ENCODE measurements around the gene LKAAEAR1. TPM values are rescaled to one million over a fixed set of nuclear protein-coding genes. Genes with fewer than 3 reads are reported as not detected.
A peak's percentile ranks its signal among the peaks of the same experiment; 100 is the strongest.

Gene LKAAEAR1
- total and polyA plus RNA-seq, 2 of the 13 experiments (the other 11 are each of a cell fraction or from before 2014, with no cell fraction given), result not detected

DNA sequence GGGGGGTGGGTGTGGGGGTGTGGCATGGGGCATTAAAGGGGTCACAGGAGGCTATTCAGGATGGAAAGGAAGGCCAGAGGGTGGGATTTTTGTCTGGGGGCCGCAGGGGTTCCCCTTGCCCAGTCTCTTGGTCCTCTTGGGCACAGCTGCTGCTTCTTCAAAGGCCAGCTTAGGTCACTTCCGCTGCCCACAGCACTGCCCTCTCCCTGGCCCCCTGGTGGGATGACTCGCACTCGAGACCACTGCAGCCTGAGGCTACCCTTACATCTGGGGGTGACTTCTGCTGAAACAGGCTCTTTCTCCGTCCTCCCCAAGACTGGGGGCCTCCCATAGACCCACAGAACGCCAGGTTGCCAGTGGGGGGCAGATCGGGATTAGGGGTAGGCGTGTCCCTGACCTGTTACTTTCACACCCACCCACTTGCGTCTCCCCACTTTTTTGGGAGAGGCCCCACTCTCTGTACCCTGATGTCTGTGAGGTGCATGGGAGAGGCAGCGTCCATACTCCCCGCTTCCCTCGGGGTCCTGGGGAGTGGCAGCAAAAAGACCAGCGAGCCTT, 1.3 kb downstream of the LKAAEAR1 start (continued):
- TF ChIP-seq, protein P1, sequence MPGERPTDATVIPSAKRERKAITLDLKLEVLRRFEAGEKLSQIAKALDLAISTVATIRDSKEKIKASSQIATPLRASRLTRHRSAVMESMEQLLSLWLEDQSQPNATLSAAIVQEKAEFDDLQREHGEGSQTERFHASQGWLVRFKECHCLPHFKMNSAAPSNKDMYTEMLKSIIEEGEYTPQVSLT (CRISPR knock-in tag; IDR thresholded peaks at IDR 0.05; ENCODE audit: borderline replicate concordance, low read depth), result no peak
- TF ChIP-seq HES4 (CRISPR knock-in tag; IDR thresholded peaks at IDR 0.05; ENCODE audit: borderline replicate concordance), result 0 out of 2 replicates have a peak, but pooled peaks have one; percentile 42
- no peak for TF ChIP-seq ZNF883 (CRISPR knock-in tag; IDR thresholded peaks at IDR 0.05; ENCODE audit: not compliant biosample characterization)
- no peak for TF ChIP-seq CHD2 (IDR thresholded peaks at IDR 0.05; ENCODE audit: low read depth, low read length)
- TF ChIP-seq TMF1 (CRISPR knock-in tag; IDR thresholded peaks at IDR 0.05; ENCODE audit: low read depth), result 0 out of 2 replicates have a peak, but pooled peaks have one; percentile 14
- TF ChIP-seq SRSF1 (optimal IDR thresholded peaks at IDR 0.05; ENCODE audit: low read depth, low read length), result peak; percentile 23
- TF ChIP-seq SOX13 (IDR thresholded peaks at IDR 0.05), result no peak
- TF ChIP-seq SOX13 (CRISPR knock-in tag; conservative IDR thresholded peaks at IDR 0.05 in 1 of 2, IDR thresholded peaks at IDR 0.05 in 1 of 2), result no peak
- TF ChIP-seq, protein P2, sequence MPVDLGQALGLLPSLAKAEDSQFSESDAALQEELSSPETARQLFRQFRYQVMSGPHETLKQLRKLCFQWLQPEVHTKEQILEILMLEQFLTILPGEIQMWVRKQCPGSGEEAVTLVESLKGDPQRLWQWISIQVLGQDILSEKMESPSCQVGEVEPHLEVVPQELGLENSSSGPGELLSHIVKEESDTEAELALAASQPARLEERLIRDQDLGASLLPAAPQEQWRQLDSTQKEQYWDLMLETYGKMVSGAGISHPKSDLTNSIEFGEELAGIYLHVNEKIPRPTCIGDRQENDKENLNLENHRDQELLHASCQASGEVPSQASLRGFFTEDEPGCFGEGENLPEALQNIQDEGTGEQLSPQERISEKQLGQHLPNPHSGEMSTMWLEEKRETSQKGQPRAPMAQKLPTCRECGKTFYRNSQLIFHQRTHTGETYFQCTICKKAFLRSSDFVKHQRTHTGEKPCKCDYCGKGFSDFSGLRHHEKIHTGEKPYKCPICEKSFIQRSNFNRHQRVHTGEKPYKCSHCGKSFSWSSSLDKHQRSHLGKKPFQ (CRISPR knock-in tag; IDR thresholded peaks at IDR 0.05; ENCODE audit: insufficient replicate concordance), result no peak
- TF ChIP-seq, protein P3, sequence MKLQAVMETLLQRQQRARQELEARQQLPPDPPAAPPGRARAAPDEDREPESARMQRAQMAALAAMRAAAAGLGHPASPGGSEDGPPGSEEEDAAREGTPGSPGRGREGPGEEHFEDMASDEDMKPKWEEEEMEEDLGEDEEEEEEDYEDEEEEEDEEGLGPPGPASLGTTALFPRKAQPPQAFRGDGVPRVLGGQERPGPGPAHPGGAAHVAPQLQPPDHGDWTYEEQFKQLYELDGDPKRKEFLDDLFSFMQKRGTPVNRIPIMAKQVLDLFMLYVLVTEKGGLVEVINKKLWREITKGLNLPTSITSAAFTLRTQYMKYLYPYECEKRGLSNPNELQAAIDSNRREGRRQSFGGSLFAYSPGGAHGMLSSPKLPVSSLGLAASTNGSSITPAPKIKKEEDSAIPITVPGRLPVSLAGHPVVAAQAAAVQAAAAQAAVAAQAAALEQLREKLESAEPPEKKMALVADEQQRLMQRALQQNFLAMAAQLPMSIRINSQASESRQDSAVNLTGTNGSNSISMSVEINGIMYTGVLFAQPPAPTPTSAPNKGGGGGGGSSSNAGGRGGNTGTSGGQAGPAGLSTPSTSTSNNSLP (IDR thresholded peaks at IDR 0.05; ENCODE audit: low read depth, low read length), result no peak
- TF ChIP-seq KLF6 (CRISPR knock-in tag; IDR thresholded peaks at IDR 0.05), result no peak
- TF ChIP-seq SP4 (CRISPR knock-in tag; IDR thresholded peaks at IDR 0.05), result no peak
- TF ChIP-seq, protein P4, sequence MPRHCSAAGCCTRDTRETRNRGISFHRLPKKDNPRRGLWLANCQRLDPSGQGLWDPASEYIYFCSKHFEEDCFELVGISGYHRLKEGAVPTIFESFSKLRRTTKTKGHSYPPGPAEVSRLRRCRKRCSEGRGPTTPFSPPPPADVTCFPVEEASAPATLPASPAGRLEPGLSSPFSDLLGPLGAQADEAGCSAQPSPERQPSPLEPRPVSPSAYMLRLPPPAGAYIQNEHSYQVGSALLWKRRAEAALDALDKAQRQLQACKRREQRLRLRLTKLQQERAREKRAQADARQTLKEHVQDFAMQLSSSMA (CRISPR knock-in tag; IDR thresholded peaks at IDR 0.05), result no peak
- TF ChIP-seq, protein P5, sequence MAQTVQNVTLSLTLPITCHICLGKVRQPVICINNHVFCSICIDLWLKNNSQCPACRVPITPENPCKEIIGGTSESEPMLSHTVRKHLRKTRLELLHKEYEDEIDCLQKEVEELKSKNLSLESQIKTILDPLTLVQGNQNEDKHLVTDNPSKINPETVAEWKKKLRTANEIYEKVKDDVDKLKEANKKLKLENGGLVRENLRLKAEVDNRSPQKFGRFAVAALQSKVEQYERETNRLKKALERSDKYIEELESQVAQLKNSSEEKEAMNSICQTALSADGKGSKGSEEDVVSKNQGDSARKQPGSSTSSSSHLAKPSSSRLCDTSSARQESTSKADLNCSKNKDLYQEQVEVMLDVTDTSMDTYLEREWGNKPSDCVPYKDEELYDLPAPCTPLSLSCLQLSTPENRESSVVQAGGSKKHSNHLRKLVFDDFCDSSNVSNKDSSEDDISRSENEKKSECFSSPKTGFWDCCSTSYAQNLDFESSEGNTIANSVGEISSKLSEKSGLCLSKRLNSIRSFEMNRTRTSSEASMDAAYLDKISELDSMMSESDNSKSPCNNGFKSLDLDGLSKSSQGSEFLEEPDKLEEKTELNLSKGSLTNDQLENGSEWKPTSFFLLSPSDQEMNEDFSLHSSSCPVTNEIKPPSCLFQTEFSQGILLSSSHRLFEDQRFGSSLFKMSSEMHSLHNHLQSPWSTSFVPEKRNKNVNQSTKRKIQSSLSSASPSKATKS (CRISPR knock-in tag; IDR thresholded peaks at IDR 0.05), result no peak
- TF ChIP-seq, protein P6, sequence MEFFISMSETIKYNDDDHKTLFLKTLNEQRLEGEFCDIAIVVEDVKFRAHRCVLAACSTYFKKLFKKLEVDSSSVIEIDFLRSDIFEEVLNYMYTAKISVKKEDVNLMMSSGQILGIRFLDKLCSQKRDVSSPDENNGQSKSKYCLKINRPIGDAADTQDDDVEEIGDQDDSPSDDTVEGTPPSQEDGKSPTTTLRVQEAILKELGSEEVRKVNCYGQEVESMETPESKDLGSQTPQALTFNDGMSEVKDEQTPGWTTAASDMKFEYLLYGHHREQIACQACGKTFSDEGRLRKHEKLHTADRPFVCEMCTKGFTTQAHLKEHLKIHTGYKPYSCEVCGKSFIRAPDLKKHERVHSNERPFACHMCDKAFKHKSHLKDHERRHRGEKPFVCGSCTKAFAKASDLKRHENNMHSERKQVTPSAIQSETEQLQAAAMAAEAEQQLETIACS (CRISPR knock-in tag; IDR thresholded peaks at IDR 0.05), result no peak; the same call in 1 of the 2 replicates
- TF ChIP-seq NCOR1 (IDR thresholded peaks at IDR 0.05; ENCODE audit: borderline replicate concordance, low read length), result no peak
- no peak for TF ChIP-seq DPF2 (CRISPR knock-in tag; IDR thresholded peaks at IDR 0.05; ENCODE audit: borderline replicate concordance, low read depth)
- TF ChIP-seq, protein P7, sequence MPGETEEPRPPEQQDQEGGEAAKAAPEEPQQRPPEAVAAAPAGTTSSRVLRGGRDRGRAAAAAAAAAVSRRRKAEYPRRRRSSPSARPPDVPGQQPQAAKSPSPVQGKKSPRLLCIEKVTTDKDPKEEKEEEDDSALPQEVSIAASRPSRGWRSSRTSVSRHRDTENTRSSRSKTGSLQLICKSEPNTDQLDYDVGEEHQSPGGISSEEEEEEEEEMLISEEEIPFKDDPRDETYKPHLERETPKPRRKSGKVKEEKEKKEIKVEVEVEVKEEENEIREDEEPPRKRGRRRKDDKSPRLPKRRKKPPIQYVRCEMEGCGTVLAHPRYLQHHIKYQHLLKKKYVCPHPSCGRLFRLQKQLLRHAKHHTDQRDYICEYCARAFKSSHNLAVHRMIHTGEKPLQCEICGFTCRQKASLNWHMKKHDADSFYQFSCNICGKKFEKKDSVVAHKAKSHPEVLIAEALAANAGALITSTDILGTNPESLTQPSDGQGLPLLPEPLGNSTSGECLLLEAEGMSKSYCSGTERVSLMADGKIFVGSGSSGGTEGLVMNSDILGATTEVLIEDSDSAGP (CRISPR knock-in tag; IDR thresholded peaks at IDR 0.05; ENCODE audit: borderline replicate concordance), result no peak

Data from HepG2 (cell line).